WTC11 (cell line): ENCODE data around the gene SLC16A13. TPM values are rescaled to one million over a fixed set of nuclear protein-coding genes. Genes with fewer than 3 reads are reported as not detected.
A peak's percentile ranks its signal among the peaks of the same experiment; 100 is the strongest.

Experiments used
- AFF4 ChIP-seq: sonication (generic); formaldehyde crosslinking; IDR thresholded peaks from 2 replicates; pipeline ENCODE4 v1.8.1; 2023; ENCODE audit warnings: mild to moderate bottlenecking, missing genetic modification reagents, borderline replicate concordance
- FOXK1 ChIP-seq: sonication (generic); formaldehyde crosslinking; IDR thresholded peaks from 2 replicates; pipeline ENCODE4 v1.8.0; 2022; ENCODE audit warnings: mild to moderate bottlenecking, moderate library complexity, missing genetic modification reagents
- IRF2 ChIP-seq: sonication (generic); formaldehyde crosslinking; IDR thresholded peaks from 2 replicates; pipeline ENCODE4 v1.8.0; 2022; ENCODE audit warnings: low read depth, missing genetic modification reagents, borderline replicate concordance
- JUN ChIP-seq: sonication (generic); formaldehyde crosslinking; IDR thresholded peaks from 2 replicates; pipeline ENCODE4 v1.8.0; 2023; ENCODE audit warnings: mild to moderate bottlenecking, missing genetic modification reagents
- NFATC4 ChIP-seq: fragments of 250-450 bp; sonication (Bioruptor Pico); IDR thresholded peaks from 2 replicates; pipeline ENCODE4 v1.9.0; 2021; ENCODE audit warnings: mild to moderate bottlenecking
- NFYB ChIP-seq: sonication (generic); formaldehyde crosslinking; conservative IDR thresholded peaks from 2 replicates; pipeline ENCODE4 v1.8.0; 2022; ENCODE audit warnings: low read depth, missing genetic modification reagents
- NR1H2 ChIP-seq: sonication (generic); formaldehyde crosslinking; IDR thresholded peaks from 2 replicates; pipeline ENCODE4 v1.9.0; 2021; ENCODE audit warnings: mild to moderate bottlenecking, moderate library complexity, missing genetic modification reagents
- NR3C1 ChIP-seq: sonication (generic); formaldehyde crosslinking; conservative IDR thresholded peaks from 2 replicates; pipeline ENCODE4 v1.8.1; 2023; ENCODE audit warnings: low read depth, mild to moderate bottlenecking, missing genetic modification reagents
- OVOL2 ChIP-seq: fragments of 250-450 bp; sonication (Bioruptor Pico); IDR thresholded peaks from 2 replicates; pipeline ENCODE4 v1.9.0; 2021; ENCODE audit warnings: mild to moderate bottlenecking, borderline replicate concordance
- SMAD3 ChIP-seq: sonication (generic); formaldehyde crosslinking; IDR thresholded peaks from 2 replicates; pipeline ENCODE4 v1.8.0; 2022; ENCODE audit warnings: missing genetic modification reagents, mild to moderate bottlenecking, borderline replicate concordance
- SP1 ChIP-seq: sonication (generic); formaldehyde crosslinking; conservative IDR thresholded peaks from 2 replicates; pipeline ENCODE4 v1.8.1; 2022; ENCODE audit warnings: missing genetic modification reagents
- TCF7 ChIP-seq: sonication (generic); formaldehyde crosslinking; IDR thresholded peaks from 2 replicates; pipeline ENCODE4 v1.8.0; 2022; ENCODE audit warnings: mild to moderate bottlenecking, low read depth, missing genetic modification reagents, moderate library complexity
- TEAD1 ChIP-seq: sonication (generic); formaldehyde crosslinking; IDR thresholded peaks from 2 replicates; pipeline ENCODE4 v1.8.0; 2022; ENCODE audit warnings: mild to moderate bottlenecking, missing genetic modification reagents
- USF2 ChIP-seq: sonication (generic); formaldehyde crosslinking; IDR thresholded peaks from 2 replicates; pipeline ENCODE4 v1.8.1; 2023; ENCODE audit warnings: mild to moderate bottlenecking, missing genetic modification reagents, moderate library complexity
- ZBTB21 ChIP-seq: sonication (generic); formaldehyde crosslinking; IDR thresholded peaks from 2 replicates; pipeline ENCODE4 v1.8.1; 2023; ENCODE audit warnings: mild to moderate bottlenecking, missing genetic modification reagents, borderline replicate concordance
- ZNF121 ChIP-seq: sonication (generic); formaldehyde crosslinking; IDR thresholded peaks from 2 replicates; pipeline ENCODE4 v1.8.0; 2023; ENCODE audit warnings: missing genetic modification reagents
- ZNF263 ChIP-seq: sonication (generic); formaldehyde crosslinking; IDR thresholded peaks from 2 replicates; pipeline ENCODE4 v1.8.1; 2022; ENCODE audit warnings: low read depth, mild to moderate bottlenecking, moderate library complexity, missing genetic modification reagents
- total RNA-seq: library from RNA; stranded (reverse); gene quantifications from 3 replicates; pipeline ENCODE4 v1.2.3, GENCODE V29; 2021
- TF ChIP-seq, protein P1 (sequence below): fragments of 250-450 bp; sonication (Bioruptor Pico); IDR thresholded peaks from 2 replicates; pipeline ENCODE4 v1.9.0; 2021; ENCODE audit warnings: moderate library complexity, mild to moderate bottlenecking, inconsistent platforms, borderline replicate concordance
- TF ChIP-seq, protein P2 (sequence below): sonication (generic); formaldehyde crosslinking; IDR thresholded peaks from 2 replicates; pipeline ENCODE4 v1.8.0; 2022; ENCODE audit warnings: mild to moderate bottlenecking, missing genetic modification reagents

The SLC16A13 gene
- total RNA-seq, 1 experiment from 2014 or later = 5.2 TPM

DNA sequence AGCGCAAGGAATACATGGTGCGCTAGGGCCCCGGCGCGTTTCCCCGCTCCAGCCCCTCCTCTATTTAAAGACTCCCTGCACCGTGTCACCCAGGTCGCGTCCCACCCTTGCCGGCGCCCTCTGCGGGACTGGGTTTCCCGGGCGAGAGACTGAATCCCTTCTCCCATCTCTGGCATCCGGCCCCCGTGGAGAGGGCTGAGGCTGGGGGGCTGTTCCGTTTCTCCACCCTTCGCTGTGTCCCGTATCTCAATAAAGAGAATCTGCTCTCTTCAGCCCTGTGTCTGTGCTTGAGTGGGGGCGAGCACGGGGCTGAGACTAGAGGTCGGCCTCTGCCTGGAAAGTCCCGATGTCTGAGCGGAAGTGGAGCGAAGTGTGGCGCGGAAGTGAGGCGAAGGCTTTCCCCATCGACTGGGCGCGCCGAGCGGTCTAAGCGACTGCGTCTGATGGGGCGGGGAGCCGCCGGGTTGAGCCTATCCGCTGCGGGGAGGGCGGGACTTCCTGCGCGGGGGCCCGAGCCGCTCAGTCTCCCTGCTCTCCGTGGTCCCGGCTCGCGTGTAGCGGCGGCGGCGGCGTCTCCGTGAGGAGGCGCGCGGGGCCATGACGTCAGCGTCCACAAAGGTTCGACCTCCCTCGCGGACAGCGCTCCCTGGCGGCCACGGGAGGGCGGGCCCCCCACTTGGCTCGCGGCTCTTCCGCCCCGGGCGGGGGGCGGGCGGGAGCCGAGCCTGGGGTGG lies 21.4 kb upstream of the SLC16A13 start (continued):
- TF ChIP-seq NFATC4 (CRISPR knock-in tag) (peak; percentile 69; the same call in 1 of the 2 replicates), NR1H2 (no peak), AFF4 (CRISPR knock-in tag) (0 out of 2 replicates have a peak, but pooled peaks have one; percentile 64), NR3C1 (CRISPR knock-in tag) (0 out of 2 replicates have a peak, but pooled peaks have one; percentile 26), NFYB (peak; percentile 58), ZBTB21 (CRISPR knock-in tag) (peak; percentile 88), FOXK1 (0 out of 2 replicates have a peak, but pooled peaks have one; percentile 32), ZNF121 (CRISPR knock-in tag) (no peak), ZNF263 (CRISPR knock-in tag) (no peak), USF2 (peak; percentile 47), TEAD1 (CRISPR knock-in tag) (no peak; the same call in 1 of the 2 replicates), TCF7 (no peak), OVOL2 (CRISPR knock-in tag) (no peak), SMAD3 (no peak; the same call in 1 of the 2 replicates), JUN (CRISPR knock-in tag) (no peak), IRF2 (CRISPR knock-in tag) (no peak), SP1 (CRISPR knock-in tag) (peak; percentile 81)
- TF ChIP-seq, protein P1, sequence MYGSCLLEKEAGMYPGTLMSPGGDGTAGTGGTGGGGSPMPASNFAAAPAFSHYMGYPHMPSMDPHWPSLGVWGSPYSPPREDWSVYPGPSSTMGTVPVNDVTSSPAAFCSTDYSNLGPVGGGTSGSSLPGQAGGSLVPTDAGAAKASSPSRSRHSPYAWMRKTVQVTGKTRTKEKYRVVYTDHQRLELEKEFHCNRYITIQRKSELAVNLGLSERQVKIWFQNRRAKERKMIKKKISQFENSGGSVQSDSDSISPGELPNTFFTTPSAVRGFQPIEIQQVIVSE (CRISPR knock-in tag) = no peak
- TF ChIP-seq, protein P2, sequence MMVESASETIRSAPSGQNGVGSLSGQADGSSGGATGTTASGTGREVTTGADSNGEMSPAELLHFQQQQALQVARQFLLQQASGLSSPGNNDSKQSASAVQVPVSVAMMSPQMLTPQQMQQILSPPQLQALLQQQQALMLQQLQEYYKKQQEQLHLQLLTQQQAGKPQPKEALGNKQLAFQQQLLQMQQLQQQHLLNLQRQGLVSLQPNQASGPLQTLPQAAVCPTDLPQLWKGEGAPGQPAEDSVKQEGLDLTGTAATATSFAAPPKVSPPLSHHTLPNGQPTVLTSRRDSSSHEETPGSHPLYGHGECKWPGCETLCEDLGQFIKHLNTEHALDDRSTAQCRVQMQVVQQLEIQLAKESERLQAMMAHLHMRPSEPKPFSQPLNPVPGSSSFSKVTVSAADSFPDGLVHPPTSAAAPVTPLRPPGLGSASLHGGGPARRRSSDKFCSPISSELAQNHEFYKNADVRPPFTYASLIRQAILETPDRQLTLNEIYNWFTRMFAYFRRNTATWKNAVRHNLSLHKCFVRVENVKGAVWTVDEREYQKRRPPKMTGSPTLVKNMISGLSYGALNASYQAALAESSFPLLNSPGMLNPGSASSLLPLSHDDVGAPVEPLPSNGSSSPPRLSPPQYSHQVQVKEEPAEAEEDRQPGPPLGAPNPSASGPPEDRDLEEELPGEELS (CRISPR knock-in tag) = peak; percentile 62; the same call in 1 of the 2 replicates
